Subcutaneous adipose tissue (tissue), 4 donors: Measurements from ENCODE around the gene AMPH. TPM values are rescaled to one million over a fixed set of nuclear protein-coding genes. Genes with fewer than 3 reads are reported as not detected.

ENCODE experiments used
- total RNA-seq, 4 donors: library from RNA; depleted of rRNA; stranded (reverse); fragments of >200 nt; gene quantifications; one replicate each; pipeline ENCODE4 v1.1.0, GENCODE V29; 2016
- TF ChIP-seq, protein P1 (sequence below): fragments of 450-650 bp; IDR thresholded peaks from one replicate; pipeline ENCODE4 v1.5.1; 2016; ENCODE audit warnings: low read depth, mild to moderate bottlenecking, control low read depth, antibody characterized with exemption, moderate library complexity

The AMPH gene
- total RNA-seq, 4 donors from 2014 or later, result 6.8 to 102 (median 30.2) TPM

DNA sequence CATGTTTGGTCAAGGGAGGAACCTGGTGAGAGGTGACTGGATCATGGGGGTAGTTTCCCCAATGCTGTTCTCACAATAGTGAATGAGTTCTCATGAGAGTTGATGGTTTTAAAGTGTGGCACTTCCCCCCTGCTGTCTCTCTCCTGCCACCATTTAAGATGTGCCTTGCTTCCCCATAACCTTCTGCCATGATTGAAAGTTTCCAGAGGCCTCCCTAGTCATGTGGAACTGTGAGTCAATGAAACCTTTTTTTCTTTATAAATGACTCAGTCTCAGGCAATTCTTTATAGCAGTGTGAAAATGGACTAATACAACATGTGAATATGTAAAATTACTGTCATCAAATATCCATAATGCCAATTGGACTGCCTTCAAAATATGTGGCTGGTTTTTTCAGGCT lies 192.2 kb downstream of the AMPH start:
- TF ChIP-seq, protein P1, sequence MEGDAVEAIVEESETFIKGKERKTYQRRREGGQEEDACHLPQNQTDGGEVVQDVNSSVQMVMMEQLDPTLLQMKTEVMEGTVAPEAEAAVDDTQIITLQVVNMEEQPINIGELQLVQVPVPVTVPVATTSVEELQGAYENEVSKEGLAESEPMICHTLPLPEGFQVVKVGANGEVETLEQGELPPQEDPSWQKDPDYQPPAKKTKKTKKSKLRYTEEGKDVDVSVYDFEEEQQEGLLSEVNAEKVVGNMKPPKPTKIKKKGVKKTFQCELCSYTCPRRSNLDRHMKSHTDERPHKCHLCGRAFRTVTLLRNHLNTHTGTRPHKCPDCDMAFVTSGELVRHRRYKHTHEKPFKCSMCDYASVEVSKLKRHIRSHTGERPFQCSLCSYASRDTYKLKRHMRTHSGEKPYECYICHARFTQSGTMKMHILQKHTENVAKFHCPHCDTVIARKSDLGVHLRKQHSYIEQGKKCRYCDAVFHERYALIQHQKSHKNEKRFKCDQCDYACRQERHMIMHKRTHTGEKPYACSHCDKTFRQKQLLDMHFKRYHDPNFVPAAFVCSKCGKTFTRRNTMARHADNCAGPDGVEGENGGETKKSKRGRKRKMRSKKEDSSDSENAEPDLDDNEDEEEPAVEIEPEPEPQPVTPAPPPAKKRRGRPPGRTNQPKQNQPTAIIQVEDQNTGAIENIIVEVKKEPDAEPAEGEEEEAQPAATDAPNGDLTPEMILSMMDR, result no peak

DNA sequence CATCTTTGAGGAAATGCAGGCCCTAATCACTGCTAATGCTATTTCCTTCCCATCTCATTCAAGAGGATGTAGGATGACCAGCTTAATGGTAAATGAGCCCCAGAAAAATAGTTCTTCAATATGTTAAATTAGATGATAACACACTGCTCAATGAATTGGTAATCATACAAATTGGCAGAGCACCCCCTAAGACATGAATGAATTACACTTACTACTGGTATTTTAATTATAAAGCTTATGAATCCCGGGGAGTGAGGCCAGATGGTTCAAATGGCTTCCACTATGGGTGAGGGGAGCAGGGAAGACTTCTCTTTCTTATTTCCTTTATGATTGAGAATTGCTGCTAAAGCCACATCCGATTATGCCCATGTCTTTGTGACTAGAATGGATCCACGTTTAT lies 198.5 kb downstream of the AMPH start:
- TF ChIP-seq, protein P1, result no peak

DNA sequence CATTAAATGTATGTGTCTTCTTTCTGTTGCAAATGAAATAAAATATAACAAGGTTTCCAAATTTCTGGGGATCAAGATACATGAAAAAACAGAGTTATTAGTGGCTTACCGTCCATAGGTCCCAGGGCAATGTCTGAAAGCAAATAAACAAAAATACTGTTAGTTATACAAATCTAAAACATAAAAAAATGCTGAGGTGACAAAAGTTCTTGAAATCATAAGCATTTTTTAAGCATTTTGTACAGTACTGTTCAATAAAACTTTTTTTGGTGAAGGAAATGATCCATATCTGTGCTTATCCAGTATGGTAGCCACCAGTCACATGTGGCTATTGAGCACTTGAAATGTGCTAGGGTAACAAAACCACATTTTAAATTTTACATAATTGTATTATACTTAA lies 199.1 kb downstream of the AMPH start:
- TF ChIP-seq, protein P1, result no peak

DNA sequence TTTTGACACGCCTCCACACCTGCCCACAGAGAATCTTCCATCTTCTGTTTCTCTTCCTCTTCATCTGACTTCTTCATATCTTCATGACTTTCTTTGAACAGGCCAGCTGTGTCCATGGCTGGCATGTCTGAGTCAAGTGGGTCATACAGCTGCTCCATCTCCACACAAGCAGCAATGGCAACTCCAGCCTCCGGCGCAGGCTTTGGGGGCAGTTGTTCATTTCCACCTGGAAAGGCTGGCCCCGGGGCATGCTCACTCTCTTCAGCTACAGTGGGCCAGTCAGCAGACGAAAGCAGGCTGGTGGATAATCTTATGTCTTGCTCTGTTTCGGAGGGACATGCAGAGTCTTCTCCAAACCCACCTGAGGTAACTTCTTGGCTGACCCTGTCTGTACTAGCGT lies 202.1 kb downstream of the AMPH start:
- TF ChIP-seq, protein P1, result no peak

DNA sequence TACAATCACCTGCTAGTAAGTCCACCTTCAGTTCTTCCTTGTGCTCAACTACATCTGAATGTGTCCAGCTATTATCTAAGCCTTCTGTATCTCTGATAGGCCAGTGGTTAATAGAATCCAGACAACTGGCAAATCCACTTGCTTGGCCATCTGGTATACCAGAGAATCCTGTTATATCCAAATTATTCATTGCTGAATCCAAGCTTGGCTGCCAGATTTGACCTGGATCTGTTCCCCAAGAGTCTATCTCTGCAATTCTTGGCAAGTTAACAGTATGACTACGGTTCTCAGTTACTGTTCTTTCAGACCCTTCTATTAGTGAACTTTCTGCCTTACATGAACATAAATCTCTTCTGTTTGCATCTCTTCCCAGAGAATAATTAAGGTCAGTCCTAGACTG lies 203.1 kb downstream of the AMPH start:
- TF ChIP-seq, protein P1, result no peak

DNA sequence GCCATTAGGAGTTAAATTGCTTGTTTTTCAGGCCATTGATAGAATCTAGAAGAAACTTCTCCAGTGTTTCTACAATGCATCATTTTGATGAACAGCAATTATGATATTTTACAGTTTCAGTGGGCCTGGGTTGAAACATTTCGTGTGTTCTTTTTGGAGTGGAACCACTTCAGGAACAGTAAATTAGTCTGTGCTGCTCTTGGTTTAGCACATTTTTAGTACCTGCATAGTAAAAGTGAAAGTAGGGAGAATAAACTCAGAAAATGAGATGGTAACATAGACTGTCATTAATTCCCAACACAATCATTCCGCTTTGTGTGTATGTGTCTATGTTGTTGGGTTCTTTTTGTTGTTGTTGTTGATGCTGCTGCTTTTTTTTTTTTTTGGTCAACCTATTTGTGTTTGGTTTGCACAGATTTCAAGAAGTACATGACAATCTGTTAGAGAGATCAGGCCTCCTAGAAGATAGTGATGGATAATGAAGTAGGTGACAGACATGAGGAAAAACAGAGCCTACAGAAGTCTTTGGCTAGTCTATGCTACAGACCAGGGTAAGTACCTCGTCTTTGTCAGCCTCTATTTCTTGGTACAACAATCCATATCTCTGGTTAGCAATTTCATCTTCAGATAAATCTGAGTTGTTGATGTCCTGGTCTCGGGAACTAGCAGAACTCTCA lies 203.8 kb downstream of the AMPH start:
- TF ChIP-seq, protein P1, result no peak

DNA sequence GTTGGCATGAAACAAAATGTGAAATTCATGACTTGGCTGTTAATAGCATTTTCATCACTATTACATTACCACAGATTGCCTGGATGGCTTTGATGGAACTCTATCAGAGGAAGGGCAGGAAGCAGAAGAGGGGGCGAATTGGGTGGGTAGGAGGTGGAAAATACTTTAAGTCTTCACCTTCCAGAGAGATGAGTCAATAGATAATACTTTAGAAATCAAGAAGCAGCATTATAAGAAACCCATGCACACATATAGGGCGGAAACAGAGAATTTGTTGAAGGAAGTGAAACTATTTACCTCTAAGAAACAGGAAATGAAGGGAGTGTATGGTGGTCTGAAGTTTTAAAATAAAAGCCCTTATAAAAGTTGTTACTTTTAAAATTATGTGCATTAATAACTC lies 205.7 kb downstream of the AMPH start:
- TF ChIP-seq, protein P1, result no peak
